NCI-H1105 (cell line): ENCODE results near the gene SLC6A11.

Source experiments
- DNase-seq: peaks from one replicate; lab custom pipeline; 2025; lab: John Stamatoyannopoulos, UW

SLC6A11 gene

GRCh38 chr3:10981031-10981430 lies 165.0 kb downstream of the SLC6A11 start:
- no peak for DNase-seq

GRCh38 chr3:10981961-10982360 lies 165.9 kb downstream of the SLC6A11 start:
- no peak for DNase-seq

GRCh38 chr3:10982782-10983181 lies 166.8 kb downstream of the SLC6A11 start:
- no peak for DNase-seq

GRCh38 chr3:10983219-10983916 lies 167.3 kb downstream of the SLC6A11 start:
- DNase-seq: peak; percentile 18

- DNase-seq: no peak
These were observed 168.4 kb downstream of the SLC6A11 start for GRCh38 chr3:10984371-10984896.

GRCh38 chr3:10985181-10985580 lies 169.2 kb downstream of the SLC6A11 start:
- DNase-seq: no peak

GRCh38 chr3:10986592-10986991 lies 170.6 kb downstream of the SLC6A11 start:
- no peak for DNase-seq

- no peak for DNase-seq
These were observed 172.1 kb downstream of the SLC6A11 start for GRCh38 chr3:10988001-10988665.

- DNase-seq: no peak
These were observed 173.0 kb downstream of the SLC6A11 start for GRCh38 chr3:10988991-10989484.
